Epithelial cell of proximal tubule (primary cell): ENCODE measurements around the gene LDLRAD4. TPM values are rescaled to one million over a fixed set of nuclear protein-coding genes. Genes with fewer than 3 reads are reported as not detected.

Experiments
- DNase-seq: peaks from one replicate; pipeline ENCODE4 v3.0.0-alpha.2; 2011; ENCODE audit warnings: low read depth
- H3K4me3 ChIP-seq: 2 replicates; pipeline ENCODE4 v1.5.1; 2011; ENCODE audit warnings: low read depth, mild to moderate bottlenecking, low read length
- CTCF ChIP-seq: conservative IDR thresholded peaks from 2 replicates; pipeline ENCODE4 v1.5.1; 2012; ENCODE audit warnings: low read depth, mild to moderate bottlenecking, low read length
- total RNA-seq: library from RNA; depleted of rRNA; stranded (reverse); fragments of >200 nt; gene quantifications from 2 replicates; pipeline ENCODE4 v1.2.3, GENCODE V29; 2015

The LDLRAD4 gene
- total RNA-seq, 1 donor from 2014 or later, result under 0.01 TPM

GRCh38 chr18:13243363-13243762 is 24.8 kb downstream of the LDLRAD4 start:
- TF ChIP-seq CTCF, result no peak
- H3K4me3 ChIP-seq, result no peak overlapping the region
- DNase-seq, result no peak

- H3K4me3 ChIP-seq, result no peak overlapping the region
- TF ChIP-seq CTCF, result no peak
- no peak for DNase-seq
These were observed 25.6 kb downstream of the LDLRAD4 start for GRCh38 chr18:13244135-13244534.

GRCh38 chr18:13245481-13246000 is 27.0 kb downstream of the LDLRAD4 start:
- DNase-seq, result no peak
- no peak overlapping the region for H3K4me3 ChIP-seq
- no peak for TF ChIP-seq CTCF

- no peak overlapping the region for H3K4me3 ChIP-seq
These were observed 27.6 kb downstream of the LDLRAD4 start for GRCh38 chr18:13246121-13246520.

GRCh38 chr18:13246591-13246990 is 28.0 kb downstream of the LDLRAD4 start:
- DNase-seq, result no peak
- H3K4me3 ChIP-seq, result no peak overlapping the region
- no peak for TF ChIP-seq CTCF

More at GRCh38 chr18:13246121-13246520, 27.6 kb downstream of the LDLRAD4 start:
- TF ChIP-seq CTCF, result no peak
- no peak for DNase-seq

- no peak for TF ChIP-seq CTCF
- DNase-seq, result no peak
- no peak overlapping the region for H3K4me3 ChIP-seq
These were observed 28.9 kb downstream of the LDLRAD4 start for GRCh38 chr18:13247506-13247905.

GRCh38 chr18:13252686-13253410 is 34.3 kb downstream of the LDLRAD4 start:
- no peak for TF ChIP-seq CTCF
- no peak for DNase-seq

More at GRCh38 chr18:13252686-13253410, 34.3 kb downstream of the LDLRAD4 start:
- no peak overlapping the region for H3K4me3 ChIP-seq
